ENCODE measurements around the gene NRL. TPM values are rescaled to one million over a fixed set of nuclear protein-coding genes. Genes with fewer than 3 reads are reported as not detected.
A peak's percentile ranks its signal among the peaks of the same experiment; 100 is the strongest.

Gene NRL
- total RNA-seq, 1 experiment from 2014 or later: 0.66 TPM

- ATAC-seq (no peak), DNase-seq (ENCODE audit: low read depth, low spot score) (no peak)
- Histone ChIP-seq H4K20me1 (ENCODE audit: insufficient read depth) (no peaks in the 10 kb centered on the region), H3K79me2 (ENCODE audit: insufficient read depth, low read length) (peaks cover 41% of the 10 kb centered on the region), H3K27ac (ENCODE audit: low read depth, low read length) (peak overlapping the region; percentile 96), H3K9ac (ENCODE audit: low read length) (peak overlapping the region; percentile 89), H2AFZ (ENCODE audit: low read depth, low read length, poor library complexity, severe bottlenecking) (no peak overlapping the region), H3K36me3 (ENCODE audit: control insufficient read depth in 1 of 2, insufficient read depth in 2 of 2, low read length in 2 of 2) (peaks cover 16 to 21% of the 10 kb centered on the region in 2 experiments), H3K9me2 (ENCODE audit: insufficient read depth) (no peaks in the 10 kb centered on the region), H3K4me1 (ENCODE audit: control insufficient read depth in 1 of 2, insufficient read depth in 2 of 2, low read length in 2 of 2) (peaks cover 20 to 40% of the 10 kb centered on the region in 2 experiments), H3K27me3 (ENCODE audit: insufficient read depth, low read length) (no peaks in the 10 kb centered on the region), H3K4me3 (replicated peaks in 1 of 2; ENCODE audit: low read depth in 1 of 2, low read length in 2 of 2) (peak overlapping the region; percentile 71 to 94), H3K9me3 (ENCODE audit: control insufficient read depth in 1 of 2, insufficient read depth in 1 of 2, low read depth in 1 of 2, low read length in 2 of 2) (no peaks in the 10 kb centered on the region), H3K4me2 (ENCODE audit: low read length) (peak overlapping the region; percentile 85)
- POLR2A ChIA-PET: interaction anchor here (0.7 to 2.2 kb wide), 6 partner anchors 10 to 43 kb away, joined by 3 to 24 read pairs (median 6); partner anchors contain the start of genes DCAF11, NRL, PCK2 and PSME2
- intact Hi-C loops (cut with micrococcal nuclease): no loop called here
- CTCF ChIA-PET: interaction anchor here (0.7 to 1.4 kb wide), 6 partner anchors 10 to 79 kb away, joined by 3 to 7 read pairs (median 4); partner anchors contain the start of gene IRF9
- no TSS peak for BruUV-seq (replicated peaks)
- RAD21 ChIA-PET (ENCODE audit: low non-redundant PET in 1 of 2, low total read pairs in 2 of 2, uncharacterized antibody in 2 of 2, unreplicated experiment in 2 of 2): interaction anchor here in 1 of 2 experiments (1.2 to 1.5 kb wide), 2 partner anchors 10 to 23 kb away, joined by 4 to 5 read pairs; partner anchors contain the start of genes DCAF11 and NRL
- TF ChIP-seq CEBPB (IDR thresholded peaks at IDR 0.05; ENCODE audit: low read depth): no peak
- TF ChIP-seq, protein P1, sequence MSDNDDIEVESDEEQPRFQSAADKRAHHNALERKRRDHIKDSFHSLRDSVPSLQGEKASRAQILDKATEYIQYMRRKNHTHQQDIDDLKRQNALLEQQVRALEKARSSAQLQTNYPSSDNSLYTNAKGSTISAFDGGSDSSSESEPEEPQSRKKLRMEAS (IDR thresholded peaks at IDR 0.05): no peak
- no peak for TF ChIP-seq POLR2AphosphoS5 (IDR thresholded peaks at IDR 0.05; ENCODE audit: low read depth, low read length)
- no peak for TF ChIP-seq SRF (IDR thresholded peaks at IDR 0.05; ENCODE audit: low read depth)
- no peak for TF ChIP-seq ZFX (IDR thresholded peaks at IDR 0.05)
- TF ChIP-seq RAD21 (IDR thresholded peaks at IDR 0.05; ENCODE audit: low read depth): no peak
- TF ChIP-seq CTCF (IDR thresholded peaks at IDR 0.05 in 2 of 3, conservative IDR thresholded peaks at IDR 0.05 in 1 of 3; ENCODE audit: borderline replicate concordance in 1 of 3, insufficient read depth in 1 of 3, low read depth in 2 of 3, low read length in 2 of 3): no peak
- no peak for TF ChIP-seq YY1 (IDR thresholded peaks at IDR 0.05; ENCODE audit: extremely low read depth, insufficient replicate concordance, low read depth, low read length)
- TF ChIP-seq POLR2A (IDR thresholded peaks at IDR 0.05; ENCODE audit: borderline replicate concordance, extremely low read depth, insufficient read depth, insufficient read length): no peak
- TF ChIP-seq SP1 (IDR thresholded peaks at IDR 0.05; ENCODE audit: low read depth): no peak
- TF ChIP-seq, protein P2, sequence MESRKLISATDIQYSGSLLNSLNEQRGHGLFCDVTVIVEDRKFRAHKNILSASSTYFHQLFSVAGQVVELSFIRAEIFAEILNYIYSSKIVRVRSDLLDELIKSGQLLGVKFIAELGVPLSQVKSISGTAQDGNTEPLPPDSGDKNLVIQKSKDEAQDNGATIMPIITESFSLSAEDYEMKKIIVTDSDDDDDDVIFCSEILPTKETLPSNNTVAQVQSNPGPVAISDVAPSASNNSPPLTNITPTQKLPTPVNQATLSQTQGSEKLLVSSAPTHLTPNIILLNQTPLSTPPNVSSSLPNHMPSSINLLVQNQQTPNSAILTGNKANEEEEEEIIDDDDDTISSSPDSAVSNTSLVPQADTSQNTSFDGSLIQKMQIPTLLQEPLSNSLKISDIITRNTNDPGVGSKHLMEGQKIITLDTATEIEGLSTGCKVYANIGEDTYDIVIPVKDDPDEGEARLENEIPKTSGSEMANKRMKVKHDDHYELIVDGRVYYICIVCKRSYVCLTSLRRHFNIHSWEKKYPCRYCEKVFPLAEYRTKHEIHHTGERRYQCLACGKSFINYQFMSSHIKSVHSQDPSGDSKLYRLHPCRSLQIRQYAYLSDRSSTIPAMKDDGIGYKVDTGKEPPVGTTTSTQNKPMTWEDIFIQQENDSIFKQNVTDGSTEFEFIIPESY (IDR thresholded peaks at IDR 0.05; ENCODE audit: extremely low read depth, insufficient replicate concordance, low read length): no peak
- TF ChIP-seq, protein P3, sequence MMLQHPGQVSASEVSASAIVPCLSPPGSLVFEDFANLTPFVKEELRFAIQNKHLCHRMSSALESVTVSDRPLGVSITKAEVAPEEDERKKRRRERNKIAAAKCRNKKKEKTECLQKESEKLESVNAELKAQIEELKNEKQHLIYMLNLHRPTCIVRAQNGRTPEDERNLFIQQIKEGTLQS (IDR thresholded peaks at IDR 0.05): no peak
- TF ChIP-seq, protein P4, sequence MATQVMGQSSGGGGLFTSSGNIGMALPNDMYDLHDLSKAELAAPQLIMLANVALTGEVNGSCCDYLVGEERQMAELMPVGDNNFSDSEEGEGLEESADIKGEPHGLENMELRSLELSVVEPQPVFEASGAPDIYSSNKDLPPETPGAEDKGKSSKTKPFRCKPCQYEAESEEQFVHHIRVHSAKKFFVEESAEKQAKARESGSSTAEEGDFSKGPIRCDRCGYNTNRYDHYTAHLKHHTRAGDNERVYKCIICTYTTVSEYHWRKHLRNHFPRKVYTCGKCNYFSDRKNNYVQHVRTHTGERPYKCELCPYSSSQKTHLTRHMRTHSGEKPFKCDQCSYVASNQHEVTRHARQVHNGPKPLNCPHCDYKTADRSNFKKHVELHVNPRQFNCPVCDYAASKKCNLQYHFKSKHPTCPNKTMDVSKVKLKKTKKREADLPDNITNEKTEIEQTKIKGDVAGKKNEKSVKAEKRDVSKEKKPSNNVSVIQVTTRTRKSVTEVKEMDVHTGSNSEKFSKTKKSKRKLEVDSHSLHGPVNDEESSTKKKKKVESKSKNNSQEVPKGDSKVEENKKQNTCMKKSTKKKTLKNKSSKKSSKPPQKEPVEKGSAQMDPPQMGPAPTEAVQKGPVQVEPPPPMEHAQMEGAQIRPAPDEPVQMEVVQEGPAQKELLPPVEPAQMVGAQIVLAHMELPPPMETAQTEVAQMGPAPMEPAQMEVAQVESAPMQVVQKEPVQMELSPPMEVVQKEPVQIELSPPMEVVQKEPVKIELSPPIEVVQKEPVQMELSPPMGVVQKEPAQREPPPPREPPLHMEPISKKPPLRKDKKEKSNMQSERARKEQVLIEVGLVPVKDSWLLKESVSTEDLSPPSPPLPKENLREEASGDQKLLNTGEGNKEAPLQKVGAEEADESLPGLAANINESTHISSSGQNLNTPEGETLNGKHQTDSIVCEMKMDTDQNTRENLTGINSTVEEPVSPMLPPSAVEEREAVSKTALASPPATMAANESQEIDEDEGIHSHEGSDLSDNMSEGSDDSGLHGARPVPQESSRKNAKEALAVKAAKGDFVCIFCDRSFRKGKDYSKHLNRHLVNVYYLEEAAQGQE (IDR thresholded peaks at IDR 0.05; ENCODE audit: low read depth): no peak
- no peak for TF ChIP-seq CBX3 (IDR thresholded peaks at IDR 0.05; ENCODE audit: low read depth)
- no peak for TF ChIP-seq TCF7L2 (IDR thresholded peaks at IDR 0.05; ENCODE audit: borderline replicate concordance, extremely low read depth, insufficient read depth, insufficient read length)
- no peak for TF ChIP-seq EGR1 (IDR thresholded peaks at IDR 0.05; ENCODE audit: low read depth)
- TF ChIP-seq EZH2phosphoT487 (IDR thresholded peaks at IDR 0.05; ENCODE audit: borderline replicate concordance): no peak
- no peak for TF ChIP-seq FOSL1 (IDR thresholded peaks at IDR 0.05; ENCODE audit: low read depth)
Measured at GRCh38 chr14:24136684-24137528, 22.2 kb upstream of the NRL start.

Data from HCT116 (cell line).